Glutamatergic neuron (in vitro differentiated cells): ENCODE data around the gene NBPF3. TPM values are rescaled to one million over a fixed set of nuclear protein-coding genes. Genes with fewer than 3 reads are reported as not detected.

Source experiments
- DNase-seq: peaks from one replicate; pipeline ENCODE4 v3.0.0; 2022
- H3K27ac Mint-ChIP-seq: one replicate; pipeline ENCODE4 v1.8.0; 2020; ENCODE audit warnings: mild to moderate bottlenecking, mixed read lengths, inconsistent platforms; ENCODE audit not compliant: unreplicated experiment
- H3K27me3 Mint-ChIP-seq: one replicate; pipeline ENCODE4 v1.8.0; 2020; ENCODE audit warnings: mild to moderate bottlenecking, moderate library complexity, mixed read lengths, inconsistent platforms; ENCODE audit not compliant: unreplicated experiment
- H3K36me3 Mint-ChIP-seq: one replicate; pipeline ENCODE4 v1.8.0; 2020; ENCODE audit warnings: mild to moderate bottlenecking, mixed read lengths, inconsistent platforms; ENCODE audit not compliant: unreplicated experiment
- H3K4me1 Mint-ChIP-seq: one replicate; pipeline ENCODE4 v1.8.0; 2020; ENCODE audit warnings: mild to moderate bottlenecking, low read depth, mixed read lengths, inconsistent platforms; ENCODE audit not compliant: unreplicated experiment
- H3K4me3 Mint-ChIP-seq: one replicate; pipeline ENCODE4 v1.8.0; 2020; ENCODE audit warnings: mild to moderate bottlenecking, mixed read lengths, inconsistent platforms; ENCODE audit not compliant: unreplicated experiment
- H3K9me3 Mint-ChIP-seq: one replicate; pipeline ENCODE4 v1.8.0; 2020; ENCODE audit warnings: mild to moderate bottlenecking, moderate library complexity, mixed read lengths, inconsistent platforms; ENCODE audit not compliant: unreplicated experiment
- total RNA-seq: library from RNA; stranded (reverse); fragmentation: NEBNext Ultra II Directional; extraction: Animal tissue kit (Norgen Biotek cat#: 25700); gene quantifications from one replicate; pipeline ENCODE4 v1.2.1, GENCODE V29; 2021; ENCODE audit not compliant: unreplicated experiment
- TF ChIP-seq, protein P1 (sequence below): fragments of 200-600 bp; sonication (generic); IDR thresholded peaks from one replicate; pipeline ENCODE4 v1.5.0; 2021; ENCODE audit not compliant: partially characterized antibody, unreplicated experiment

Gene NBPF3
- total RNA-seq, 1 donor from 2014 or later, result 3.1 TPM

DNA sequence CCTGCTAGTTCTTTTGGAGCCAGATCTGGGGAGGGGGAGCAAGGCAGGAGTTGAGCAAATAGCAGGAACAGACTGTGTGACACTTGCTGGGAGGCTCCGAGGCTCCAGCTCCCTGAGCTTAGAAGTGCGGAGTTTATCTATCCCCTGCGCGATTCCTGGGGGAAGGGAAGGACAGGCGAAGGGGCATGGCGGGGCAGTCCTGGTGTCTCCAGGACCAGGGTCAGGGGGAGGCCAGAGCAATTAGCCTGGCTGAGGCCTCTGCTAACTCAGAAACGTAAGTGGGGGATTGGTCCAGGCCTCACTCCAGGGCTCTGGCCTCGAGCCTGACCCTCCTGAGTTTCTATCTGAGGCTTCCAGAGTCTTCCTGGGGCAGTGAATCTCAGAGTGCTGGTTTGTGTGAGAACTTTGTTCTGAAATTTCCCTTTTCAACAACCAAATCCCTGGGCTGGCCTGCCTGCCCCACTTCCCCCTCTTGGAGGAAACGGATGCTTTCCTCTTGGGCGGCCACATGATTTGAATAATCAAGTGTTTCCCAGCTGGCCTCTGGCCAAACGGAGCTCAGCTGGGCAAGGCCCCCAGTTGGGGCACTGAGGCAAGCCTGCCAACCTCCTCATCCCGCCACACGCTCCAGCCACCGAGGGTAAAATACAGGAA is 84.9 kb downstream of the NBPF3 start:
- H3K27ac Mint-ChIP-seq, result peak overlapping the region; percentile 59
- TF ChIP-seq, protein P1, sequence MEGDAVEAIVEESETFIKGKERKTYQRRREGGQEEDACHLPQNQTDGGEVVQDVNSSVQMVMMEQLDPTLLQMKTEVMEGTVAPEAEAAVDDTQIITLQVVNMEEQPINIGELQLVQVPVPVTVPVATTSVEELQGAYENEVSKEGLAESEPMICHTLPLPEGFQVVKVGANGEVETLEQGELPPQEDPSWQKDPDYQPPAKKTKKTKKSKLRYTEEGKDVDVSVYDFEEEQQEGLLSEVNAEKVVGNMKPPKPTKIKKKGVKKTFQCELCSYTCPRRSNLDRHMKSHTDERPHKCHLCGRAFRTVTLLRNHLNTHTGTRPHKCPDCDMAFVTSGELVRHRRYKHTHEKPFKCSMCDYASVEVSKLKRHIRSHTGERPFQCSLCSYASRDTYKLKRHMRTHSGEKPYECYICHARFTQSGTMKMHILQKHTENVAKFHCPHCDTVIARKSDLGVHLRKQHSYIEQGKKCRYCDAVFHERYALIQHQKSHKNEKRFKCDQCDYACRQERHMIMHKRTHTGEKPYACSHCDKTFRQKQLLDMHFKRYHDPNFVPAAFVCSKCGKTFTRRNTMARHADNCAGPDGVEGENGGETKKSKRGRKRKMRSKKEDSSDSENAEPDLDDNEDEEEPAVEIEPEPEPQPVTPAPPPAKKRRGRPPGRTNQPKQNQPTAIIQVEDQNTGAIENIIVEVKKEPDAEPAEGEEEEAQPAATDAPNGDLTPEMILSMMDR, result no peak

DNA sequence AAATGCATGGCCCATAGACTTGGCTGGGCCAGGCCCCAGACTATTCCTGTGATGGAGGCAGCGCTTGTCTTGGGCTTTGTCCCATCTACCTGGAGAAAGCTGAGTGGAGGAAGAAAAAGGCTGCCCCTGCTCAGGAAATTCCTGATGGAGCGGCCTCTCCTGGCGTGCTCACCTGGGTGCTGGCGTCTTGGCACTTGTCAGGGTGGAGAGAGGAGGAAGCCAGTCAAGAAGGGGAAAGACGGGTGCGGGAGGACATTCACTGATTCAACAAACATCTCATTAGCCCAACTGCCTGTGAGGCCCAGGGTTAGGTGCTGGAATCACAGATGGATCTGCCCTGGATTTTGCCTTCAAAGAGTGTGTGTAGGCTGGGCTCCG is 85.4 kb downstream of the NBPF3 start:
- Mint-ChIP-seq H3K27me3 (peaks cover 5% of the 10 kb centered on the region), H3K4me1 (no peaks in the 10 kb centered on the region), H3K27ac (no peak overlapping the region), H3K9me3 (peaks cover 2% of the 10 kb centered on the region), H3K36me3 (no peaks in the 10 kb centered on the region), H3K4me3 (no peak overlapping the region)
- TF ChIP-seq, protein P1, result no peak
- DNase-seq, result no peak

More for the DNA sequence above, 84.9 kb downstream of the NBPF3 start:
- no peak for DNase-seq
- H3K27me3 Mint-ChIP-seq, result peaks cover 3% of the 10 kb centered on the region
- H3K4me1 Mint-ChIP-seq, result no peaks in the 10 kb centered on the region
- no peaks in the 10 kb centered on the region for H3K36me3 Mint-ChIP-seq
- H3K4me3 Mint-ChIP-seq, result no peak overlapping the region
- peaks cover 2% of the 10 kb centered on the region for H3K9me3 Mint-ChIP-seq

DNA sequence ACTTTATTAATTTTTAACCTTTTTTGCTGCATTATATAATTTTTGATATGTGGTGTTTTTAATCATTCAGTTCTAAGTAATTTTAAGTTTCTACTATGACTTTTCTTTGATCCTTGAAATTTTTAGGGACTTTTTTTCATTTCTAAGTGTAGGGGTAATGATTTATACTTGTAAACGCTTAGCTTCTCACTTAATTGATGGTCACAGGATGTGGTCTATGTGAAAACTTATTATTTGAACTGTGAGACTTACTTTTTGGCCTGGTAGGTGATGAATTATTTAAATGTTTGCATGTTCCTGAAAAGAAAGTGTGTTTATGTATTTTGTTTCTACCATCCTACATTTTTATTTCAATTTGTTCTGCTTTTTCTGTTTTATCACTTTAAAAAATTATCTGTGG is 86.5 kb downstream of the NBPF3 start:
- Mint-ChIP-seq H3K27me3 (peaks cover 6% of the 10 kb centered on the region), H3K9me3 (peaks cover 2% of the 10 kb centered on the region), H3K4me1 (no peaks in the 10 kb centered on the region), H3K27ac (no peak overlapping the region), H3K4me3 (no peak overlapping the region), H3K36me3 (no peaks in the 10 kb centered on the region)
- no peak for DNase-seq
- TF ChIP-seq, protein P1, result no peak

DNA sequence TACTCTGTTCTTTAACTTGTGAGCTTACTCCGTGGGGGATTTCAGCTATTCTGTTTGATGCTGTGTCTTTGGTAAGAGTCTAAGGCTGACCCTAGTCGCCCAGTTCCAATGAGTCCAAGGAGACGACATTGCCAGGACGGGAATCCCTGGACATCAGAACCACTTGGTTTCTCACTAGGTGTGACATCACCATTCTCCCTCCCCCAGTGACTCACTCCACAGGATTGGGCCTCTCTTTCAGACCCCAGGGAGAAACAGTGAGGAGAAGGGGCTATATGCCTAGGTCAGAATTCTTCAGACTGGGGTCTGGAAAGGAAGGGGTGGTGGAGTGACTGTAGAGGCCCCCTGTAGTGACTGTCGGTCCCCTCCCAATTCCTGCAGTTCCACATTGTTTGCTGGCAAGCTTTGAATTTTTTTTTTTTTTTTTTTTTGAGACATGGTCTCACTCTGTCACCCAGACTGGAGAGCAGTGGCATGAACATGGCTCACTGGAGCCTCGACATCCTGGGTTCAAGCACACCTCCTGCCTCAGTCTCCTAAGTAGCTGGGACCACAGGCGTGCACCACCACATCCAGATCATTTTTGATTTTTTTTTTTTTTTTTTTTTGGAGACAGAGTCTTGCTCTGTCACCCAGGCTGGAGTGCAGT is 90.6 kb downstream of the NBPF3 start:
- H3K4me3 Mint-ChIP-seq, result no peak overlapping the region
- H3K36me3 Mint-ChIP-seq, result no peaks in the 10 kb centered on the region
- H3K27ac Mint-ChIP-seq, result no peak overlapping the region
- no peak for DNase-seq
- no peaks in the 10 kb centered on the region for H3K9me3 Mint-ChIP-seq
- H3K27me3 Mint-ChIP-seq, result peaks cover 6% of the 10 kb centered on the region
- no peaks in the 10 kb centered on the region for H3K4me1 Mint-ChIP-seq
- TF ChIP-seq, protein P1, result no peak

DNA sequence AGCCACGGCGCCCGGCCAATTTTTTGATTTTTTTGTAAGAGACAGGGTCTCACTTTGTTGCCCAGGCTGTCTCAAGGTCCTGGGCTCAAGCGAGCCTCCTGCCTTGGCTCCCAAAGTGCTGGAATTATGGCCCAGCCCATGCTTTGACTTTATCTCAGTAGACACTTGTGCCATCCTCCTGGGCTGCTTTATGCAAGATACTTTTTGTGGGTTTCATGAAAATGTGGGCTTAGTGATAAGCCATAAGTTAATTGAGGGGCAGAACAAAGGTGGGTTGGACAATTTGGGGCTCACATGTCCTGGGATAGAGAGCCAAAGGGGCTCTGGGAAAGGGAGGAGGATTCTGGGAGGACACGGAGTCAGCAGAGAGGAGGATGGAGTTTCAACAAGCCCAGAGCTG is 91.3 kb downstream of the NBPF3 start:
- no peak for DNase-seq
- Mint-ChIP-seq H3K36me3 (no peaks in the 10 kb centered on the region), H3K27ac (no peak overlapping the region), H3K27me3 (peaks cover 6% of the 10 kb centered on the region), H3K4me3 (no peak overlapping the region), H3K9me3 (no peaks in the 10 kb centered on the region), H3K4me1 (no peaks in the 10 kb centered on the region)
- TF ChIP-seq, protein P1, result no peak
